Measurements from ENCODE around the gene CDH3. TPM values are rescaled to one million over a fixed set of nuclear protein-coding genes. Genes with fewer than 3 reads are reported as not detected.

Gene CDH3
- total and polyA plus RNA-seq, 2 of the 13 experiments (the other 11 are each of a cell fraction or from before 2014, with no cell fraction given) = 0.11 TPM; not detected in 1

GRCh38 chr16:68739964-68740627 lies 95.0 kb downstream of the CDH3 start (continued):
- TF ChIP-seq SOX13 (IDR thresholded peaks at IDR 0.05) = no peak
- TF ChIP-seq SOX13 (CRISPR knock-in tag; conservative IDR thresholded peaks at IDR 0.05 in 1 of 2, IDR thresholded peaks at IDR 0.05 in 1 of 2) = peak in 1 of 2 experiments; percentile 65; a peak in 2 of 4 replicates
- TF ChIP-seq PRMT3 (CRISPR knock-in tag; IDR thresholded peaks at IDR 0.05; ENCODE audit: borderline replicate concordance, low read depth) = no peak
- peak; percentile 51; the same call in 1 of the 2 replicates for TF ChIP-seq TGIF2 (CRISPR knock-in tag; IDR thresholded peaks at IDR 0.05)
- TF ChIP-seq ZNF546 (CRISPR knock-in tag; conservative IDR thresholded peaks at IDR 0.05) = no peak
- TF ChIP-seq, protein P1, sequence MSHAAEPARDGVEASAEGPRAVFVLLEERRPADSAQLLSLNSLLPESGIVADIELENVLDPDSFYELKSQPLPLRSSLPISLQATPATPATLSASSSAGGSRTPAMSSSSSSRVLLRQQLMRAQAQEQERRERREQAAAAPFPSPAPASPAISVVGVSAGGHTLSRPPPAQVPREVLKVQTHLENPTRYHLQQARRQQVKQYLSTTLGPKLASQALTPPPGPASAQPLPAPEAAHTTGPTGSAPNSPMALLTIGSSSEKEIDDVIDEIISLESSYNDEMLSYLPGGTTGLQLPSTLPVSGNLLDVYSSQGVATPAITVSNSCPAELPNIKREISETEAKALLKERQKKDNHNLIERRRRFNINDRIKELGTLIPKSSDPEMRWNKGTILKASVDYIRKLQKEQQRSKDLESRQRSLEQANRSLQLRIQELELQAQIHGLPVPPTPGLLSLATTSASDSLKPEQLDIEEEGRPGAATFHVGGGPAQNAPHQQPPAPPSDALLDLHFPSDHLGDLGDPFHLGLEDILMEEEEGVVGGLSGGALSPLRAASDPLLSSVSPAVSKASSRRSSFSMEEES (CRISPR knock-in tag; IDR thresholded peaks at IDR 0.05) = peak; percentile 30; the same call in 1 of the 2 replicates
- TF ChIP-seq ZNF614 (CRISPR knock-in tag; IDR thresholded peaks at IDR 0.05; ENCODE audit: borderline replicate concordance) = peak; percentile 30; the same call in 1 of the 2 replicates
- no peak for TF ChIP-seq GPN1 (CRISPR knock-in tag; IDR thresholded peaks at IDR 0.05; ENCODE audit: borderline replicate concordance)
- TF ChIP-seq STAT6 (CRISPR knock-in tag; IDR thresholded peaks at IDR 0.05; ENCODE audit: borderline replicate concordance) = no peak
- no peak for TF ChIP-seq ZNF570 (CRISPR knock-in tag; IDR thresholded peaks at IDR 0.05; ENCODE audit: borderline replicate concordance)
- TF ChIP-seq HDAC2 (CRISPR knock-in tag; IDR thresholded peaks at IDR 0.05) = peak; percentile 69
- TF ChIP-seq ZNF136 (CRISPR knock-in tag; IDR thresholded peaks at IDR 0.05; ENCODE audit: low read depth) = no peak
- TF ChIP-seq MIXL1 (CRISPR knock-in tag; IDR thresholded peaks at IDR 0.05) = peak; percentile 53
- TF ChIP-seq ZBTB37 (CRISPR knock-in tag; IDR thresholded peaks at IDR 0.05) = no peak
- TF ChIP-seq U2AF2 (IDR thresholded peaks at IDR 0.05; ENCODE audit: low read depth, low read length) = no peak
- TF ChIP-seq ELF3 (CRISPR knock-in tag; IDR thresholded peaks at IDR 0.05) = peak; percentile 22; the same call in 1 of the 2 replicates
- no peak; the same call in 1 of the 2 replicates for TF ChIP-seq MIER3 (CRISPR knock-in tag; IDR thresholded peaks at IDR 0.05; ENCODE audit: borderline replicate concordance)
- TF ChIP-seq POLR2AphosphoS5 (IDR thresholded peaks at IDR 0.05; ENCODE audit: low read depth, low read length) = peak; percentile 37; the same call in 1 of the 2 replicates
- TF ChIP-seq ARID3A (IDR thresholded peaks at IDR 0.05; ENCODE audit: low read depth, low read length) = peak; percentile 67
- 0 out of 2 replicates have a peak, but pooled peaks have one; percentile 54 for TF ChIP-seq ATF1 (CRISPR knock-in tag; IDR thresholded peaks at IDR 0.05)
- peak; percentile 62; the same call in 1 of the 2 replicates for TF ChIP-seq NFIC (IDR thresholded peaks at IDR 0.05; ENCODE audit: low read length)
- no peak for TF ChIP-seq ZNF329 (CRISPR knock-in tag; IDR thresholded peaks at IDR 0.05; ENCODE audit: low read depth)
- peak; percentile 31; the same call in 1 of the 2 replicates for TF ChIP-seq SIX1 (CRISPR knock-in tag; IDR thresholded peaks at IDR 0.05; ENCODE audit: borderline replicate concordance)
- no peak; the same call in 1 of the 2 replicates for TF ChIP-seq KLF6 (CRISPR knock-in tag; IDR thresholded peaks at IDR 0.05)
